Activated CD8-positive, alpha-beta T cell treated with anti-CD3 and anti-CD28 coated beads, Interleukin-2, amount 10 ng/mL, durations not matched to agents 7 days and 5 days (primary cell): ENCODE measurements around the gene IGF2BP2. TPM values are rescaled to one million over a fixed set of nuclear protein-coding genes. Genes with fewer than 3 reads are reported as not detected.

Experiments
- ATAC-seq: fragments of 150-1000 bp; cut with Tn5 transposase; one replicate; pipeline ENCODE4 v1.10.0; 2021; ENCODE audit warnings: moderate library complexity
- CTCF ChIA-PET: fragments of 350-600 bp; sonication (Branson Sonifier 250); formaldehyde crosslinking; loops from one replicate; lab custom pipeline; 2021; ENCODE audit warnings: antibody characterized with exemption; lab: Charles Lee
- POLR2A ChIA-PET: fragments of 350-600 bp; sonication (Branson Sonifier 250); formaldehyde crosslinking; loops from one replicate; lab custom pipeline; 2021; ENCODE audit warnings: antibody characterized with exemption; lab: Charles Lee
- DNase-seq: peaks from one replicate; pipeline ENCODE4 v3.0.0-alpha.2; 2020
- H3K27ac Mint-ChIP-seq: one replicate; pipeline ENCODE4 v1.8.0; 2021; ENCODE audit warnings: mild to moderate bottlenecking, mixed read lengths
- H3K27me3 Mint-ChIP-seq: one replicate; pipeline ENCODE4 v1.8.0; 2021; ENCODE audit warnings: low read depth, mixed read lengths
- H3K36me3 Mint-ChIP-seq: one replicate; pipeline ENCODE4 v1.8.0; 2021; ENCODE audit warnings: low read depth, mixed read lengths
- H3K4me1 Mint-ChIP-seq: one replicate; pipeline ENCODE4 v1.8.0; 2021; ENCODE audit warnings: low read depth, mixed read lengths
- H3K4me3 Mint-ChIP-seq: one replicate; pipeline ENCODE4 v1.8.0; 2021; ENCODE audit warnings: mild to moderate bottlenecking, mixed read lengths
- H3K9me3 Mint-ChIP-seq: one replicate; pipeline ENCODE4 v1.8.0; 2022; ENCODE audit warnings: mixed read lengths; ENCODE audit not compliant: insufficient read depth
- total RNA-seq, 2 experiments: library from RNA; stranded (reverse); gene quantifications; one replicate each; pipeline ENCODE4 v1.2.3, GENCODE V29; 2021

The IGF2BP2 gene
- total RNA-seq, 2 experiments from 2014 or later: 0.21 to 0.32 TPM

DNA sequence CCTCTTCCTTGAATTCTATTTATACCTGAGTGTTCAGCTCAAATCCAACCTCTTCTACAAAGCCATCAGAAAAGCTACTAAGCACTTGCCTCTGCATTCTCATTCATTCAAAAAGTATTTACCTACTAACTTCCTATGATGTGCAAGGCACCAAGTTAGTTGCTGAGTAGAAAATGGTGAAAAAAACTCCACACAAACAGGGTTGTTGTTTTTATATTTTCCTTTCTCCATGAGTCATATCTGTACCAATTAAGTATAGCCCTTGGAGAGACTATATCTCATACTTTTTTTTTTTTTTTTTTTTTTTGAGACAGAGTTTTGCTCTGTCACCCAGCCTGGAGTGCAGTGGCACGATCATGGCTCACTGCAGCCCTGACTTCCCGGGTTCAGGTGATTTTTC lies 67.7 kb downstream of the IGF2BP2 start:
- Mint-ChIP-seq H3K27me3 (peaks cover 31% of the 10 kb centered on the region), H3K4me1 (no peaks in the 10 kb centered on the region), H3K9me3 (no peaks in the 10 kb centered on the region), H3K27ac (no peak overlapping the region), H3K36me3 (no peaks in the 10 kb centered on the region), H3K4me3 (no peak overlapping the region)
- POLR2A ChIA-PET: no interaction called here
- DNase-seq (no peak), ATAC-seq (no peak)
- CTCF ChIA-PET: interaction anchor here (1.9 kb wide), 1 partner anchor 11 kb away, joined by 10 read pairs; no protein-coding TSS in a partner anchor

DNA sequence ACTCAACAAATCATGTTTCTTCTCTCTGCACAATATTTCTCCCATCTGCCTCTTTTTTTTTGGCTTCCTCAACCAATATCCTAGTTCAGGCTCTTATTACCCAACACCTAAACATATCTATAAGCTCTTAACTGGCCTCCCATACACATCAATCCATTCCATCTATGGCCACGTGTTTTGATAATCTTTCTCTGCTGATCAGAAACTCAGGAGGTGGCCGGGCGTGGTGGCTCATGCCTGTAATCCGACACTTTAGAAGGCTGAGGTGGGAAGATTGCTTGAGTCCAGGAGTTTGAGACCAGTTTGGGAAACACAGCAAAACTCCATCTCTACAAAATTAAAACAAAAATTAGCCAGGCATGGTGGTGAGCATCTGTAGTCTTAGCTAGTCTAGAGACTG lies 68.4 kb downstream of the IGF2BP2 start:
- Mint-ChIP-seq H3K4me1 (no peaks in the 10 kb centered on the region), H3K36me3 (no peaks in the 10 kb centered on the region), H3K4me3 (no peak overlapping the region), H3K9me3 (no peaks in the 10 kb centered on the region), H3K27ac (no peak overlapping the region), H3K27me3 (peaks cover 26% of the 10 kb centered on the region)
- DNase-seq: no peak
- no peak for ATAC-seq
- ChIA-PET POLR2A (no interaction called here), CTCF (interaction anchor here (1.9 kb wide), 1 partner anchor 12 kb away, joined by 10 read pairs; no protein-coding TSS in a partner anchor)

DNA sequence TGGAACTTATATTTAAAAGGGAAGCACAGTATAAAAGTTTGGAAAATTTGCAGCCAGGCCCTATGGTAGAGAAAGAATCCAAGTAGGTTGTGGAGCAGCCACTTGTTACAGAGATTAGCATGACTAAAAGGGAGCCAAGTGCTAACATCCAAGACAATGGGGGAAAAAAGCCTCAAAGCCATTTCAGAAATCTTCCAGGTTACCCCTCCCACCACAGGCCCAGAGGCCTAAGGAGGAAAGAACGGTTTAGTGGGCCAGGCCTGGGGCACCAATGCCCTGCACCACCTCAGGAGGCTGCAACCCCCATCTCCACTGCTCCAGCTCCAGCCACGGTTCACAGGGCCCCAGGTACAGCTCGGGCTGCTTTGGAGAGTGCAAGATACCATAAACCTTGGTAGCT lies 69.9 kb downstream of the IGF2BP2 start:
- Mint-ChIP-seq H3K36me3 (no peaks in the 10 kb centered on the region), H3K27me3 (peaks cover 13% of the 10 kb centered on the region), H3K4me3 (no peak overlapping the region), H3K9me3 (no peaks in the 10 kb centered on the region), H3K27ac (no peak overlapping the region), H3K4me1 (no peaks in the 10 kb centered on the region)
- ATAC-seq (no peak), DNase-seq (no peak)
- POLR2A ChIA-PET: no interaction called here
- CTCF ChIA-PET: interaction anchor here (1.1 kb wide), 1 partner anchor 13 kb away, joined by 3 read pairs; no protein-coding TSS in a partner anchor

DNA sequence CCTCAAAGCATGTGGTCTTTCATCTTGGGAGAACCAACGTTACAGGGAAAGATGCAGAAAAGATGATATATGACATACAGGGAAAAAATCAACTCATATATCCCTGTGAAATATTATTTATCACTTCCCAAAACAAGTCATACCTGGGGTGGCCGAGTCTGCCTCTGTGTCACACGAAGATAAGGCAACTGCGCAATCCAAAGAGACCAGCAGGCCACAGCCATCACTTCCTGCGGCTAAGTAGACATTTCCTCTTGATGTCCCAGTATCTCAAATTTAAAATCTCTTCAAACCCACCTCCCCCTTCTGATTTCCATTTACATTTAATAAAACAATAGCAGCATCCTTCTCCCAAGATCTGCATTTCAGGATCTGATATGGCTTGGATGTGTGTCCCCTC lies 71.5 kb downstream of the IGF2BP2 start:
- no peaks in the 10 kb centered on the region for H3K4me1 Mint-ChIP-seq
- ChIA-PET POLR2A (no interaction called here), CTCF (interaction anchor here (1.2 kb wide), 1 partner anchor 15 kb away, joined by 3 read pairs; no protein-coding TSS in a partner anchor)
- DNase-seq: no peak
- H3K27me3 Mint-ChIP-seq: peaks cover 10% of the 10 kb centered on the region
- H3K4me3 Mint-ChIP-seq: no peak overlapping the region
- no peak overlapping the region for H3K27ac Mint-ChIP-seq
- no peak for ATAC-seq
- H3K9me3 Mint-ChIP-seq: no peaks in the 10 kb centered on the region
- H3K36me3 Mint-ChIP-seq: no peaks in the 10 kb centered on the region

DNA sequence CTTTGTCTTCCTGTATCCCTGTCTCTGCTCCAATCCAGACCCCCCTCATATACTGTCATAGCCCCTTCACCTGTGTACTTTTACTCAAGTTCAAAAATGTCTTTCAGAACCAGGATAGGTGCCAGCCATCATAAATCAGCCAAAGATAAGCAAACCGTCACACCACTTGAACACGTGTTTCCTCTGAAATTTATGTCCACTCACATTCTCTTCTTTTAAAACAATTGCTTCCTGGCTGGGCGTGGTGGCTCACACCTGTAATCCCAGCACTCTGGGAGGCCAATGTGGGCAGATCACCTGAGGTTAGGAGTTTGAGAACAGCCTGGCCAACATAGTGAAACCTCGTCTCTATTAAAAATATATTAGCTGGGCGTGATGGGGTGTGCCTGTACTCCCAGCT lies 74.1 kb downstream of the IGF2BP2 start:
- ATAC-seq: no peak
- CTCF ChIA-PET: no interaction called here
- no peak overlapping the region for H3K4me3 Mint-ChIP-seq

DNA sequence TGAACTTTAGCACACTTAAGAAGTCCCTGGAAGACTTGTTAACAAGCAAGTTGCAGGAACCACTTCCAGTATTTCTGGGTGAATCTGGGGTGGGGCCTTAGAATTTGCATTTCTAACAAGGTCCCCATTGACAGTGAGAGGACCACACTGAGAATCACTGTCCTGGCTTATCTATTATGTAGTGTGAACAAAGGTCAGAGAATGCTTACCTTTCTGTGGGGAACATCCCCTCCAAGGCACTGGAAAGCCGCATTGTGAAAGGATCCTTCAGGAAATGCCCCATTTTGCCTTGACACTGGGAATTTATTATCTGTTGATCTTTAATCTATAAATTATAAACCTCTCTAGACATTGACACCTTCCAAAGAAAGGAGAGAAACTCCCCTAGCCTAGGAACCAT lies 74.8 kb downstream of the IGF2BP2 start:
- ATAC-seq (no peak), DNase-seq (no peak)
- Mint-ChIP-seq H3K4me3 (no peak overlapping the region), H3K4me1 (peaks cover 3% of the 10 kb centered on the region), H3K27me3 (peaks cover 4% of the 10 kb centered on the region), H3K36me3 (no peaks in the 10 kb centered on the region), H3K9me3 (no peaks in the 10 kb centered on the region), H3K27ac (no peak overlapping the region)
- CTCF ChIA-PET: interaction anchor here (1.3 kb wide), 1 partner anchor 18 kb away, joined by 8 read pairs; no protein-coding TSS in a partner anchor
- POLR2A ChIA-PET: no interaction called here

More for the DNA sequence above, 74.1 kb downstream of the IGF2BP2 start:
- Mint-ChIP-seq H3K27me3 (peaks cover 4% of the 10 kb centered on the region), H3K9me3 (no peaks in the 10 kb centered on the region), H3K27ac (no peak overlapping the region), H3K36me3 (no peaks in the 10 kb centered on the region), H3K4me1 (no peaks in the 10 kb centered on the region)
- no peak for DNase-seq
- POLR2A ChIA-PET: no interaction called here

DNA sequence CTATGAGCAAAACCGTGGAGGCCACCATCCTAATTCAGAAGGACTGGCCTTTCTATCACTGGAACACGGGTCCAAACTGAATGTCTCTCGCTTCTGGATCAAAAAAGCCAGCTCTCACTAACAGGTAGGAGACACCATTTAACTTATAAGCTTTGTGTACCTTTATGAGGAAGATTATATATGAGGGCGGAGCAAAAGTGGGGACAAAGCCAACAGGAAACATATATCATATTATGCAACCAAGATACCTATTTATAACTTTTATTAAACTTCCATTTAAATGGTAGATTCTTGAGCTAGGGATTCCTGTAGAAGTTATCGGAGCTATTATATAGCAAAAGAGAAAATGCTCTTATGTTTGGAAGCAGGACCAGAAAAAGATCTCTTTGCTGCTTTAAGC lies 78.4 kb downstream of the IGF2BP2 start:
- no peak overlapping the region for H3K27ac Mint-ChIP-seq
- H3K4me1 Mint-ChIP-seq: peaks cover 3% of the 10 kb centered on the region
- H3K27me3 Mint-ChIP-seq: peaks cover 4% of the 10 kb centered on the region
- no peaks in the 10 kb centered on the region for H3K9me3 Mint-ChIP-seq
- no peak overlapping the region for H3K4me3 Mint-ChIP-seq
- POLR2A ChIA-PET: no interaction called here
- no peak for ATAC-seq
- DNase-seq: no peak
- CTCF ChIA-PET: interaction anchor here (1.7 to 4.0 kb wide), 3 partner anchors 12 to 86 kb away, joined by 5 to 29 read pairs (median 9); no protein-coding TSS in a partner anchor
- H3K36me3 Mint-ChIP-seq: no peaks in the 10 kb centered on the region

DNA sequence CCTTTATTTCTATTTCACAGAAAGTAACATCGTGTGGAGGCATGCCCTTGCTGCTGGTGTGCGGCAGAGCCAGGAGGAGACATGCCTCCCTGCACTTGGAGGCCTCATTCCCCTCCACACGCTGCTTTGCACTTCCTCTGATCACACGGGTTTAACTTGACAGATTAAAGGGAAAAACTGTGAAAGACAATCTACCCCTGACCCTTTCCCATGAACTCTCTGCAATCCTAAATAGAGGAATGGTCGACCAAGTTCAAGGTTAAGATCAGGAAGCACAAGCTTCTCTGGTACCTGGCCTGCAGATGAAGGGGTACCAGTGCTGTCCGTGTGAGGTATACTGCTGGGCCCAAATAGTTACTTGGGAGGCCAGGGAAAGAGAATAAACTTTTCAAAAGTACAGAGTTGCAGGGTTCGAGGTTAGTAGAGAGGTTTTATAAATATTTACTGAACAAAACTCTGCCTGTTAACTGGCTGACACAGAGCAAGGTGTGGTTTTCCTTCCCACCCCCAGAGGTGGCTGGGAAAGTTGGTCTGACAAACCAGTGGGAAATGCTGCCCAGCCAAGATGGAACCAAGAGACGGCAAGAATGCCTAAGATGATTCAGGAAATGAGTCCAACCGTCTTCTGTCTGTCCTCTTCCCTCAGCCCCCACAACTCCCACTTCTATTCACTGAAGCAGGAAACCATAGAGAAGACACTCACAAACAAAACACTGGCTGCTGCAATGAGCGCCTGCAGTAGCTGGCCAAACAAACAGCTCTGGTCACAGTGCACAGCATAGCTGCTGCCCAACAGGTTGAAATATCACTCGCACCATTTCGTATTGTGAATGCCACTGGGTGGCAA lies 79.6 kb downstream of the IGF2BP2 start:
- ATAC-seq: no peak
- H3K9me3 Mint-ChIP-seq: no peaks in the 10 kb centered on the region
- H3K27ac Mint-ChIP-seq: no peak overlapping the region
- H3K4me3 Mint-ChIP-seq: no peak overlapping the region
- CTCF ChIA-PET: interaction anchor here (1.7 to 4.0 kb wide), 3 partner anchors 11 to 85 kb away, joined by 5 to 29 read pairs (median 9); no protein-coding TSS in a partner anchor
- H3K4me1 Mint-ChIP-seq: peaks cover 3% of the 10 kb centered on the region
- H3K36me3 Mint-ChIP-seq: no peaks in the 10 kb centered on the region
- POLR2A ChIA-PET: interaction anchor here (0.6 kb wide), 1 partner anchor 980 kb away, joined by 3 read pairs; no protein-coding TSS in a partner anchor
- no peak for DNase-seq
- H3K27me3 Mint-ChIP-seq: peaks cover 5% of the 10 kb centered on the region

DNA sequence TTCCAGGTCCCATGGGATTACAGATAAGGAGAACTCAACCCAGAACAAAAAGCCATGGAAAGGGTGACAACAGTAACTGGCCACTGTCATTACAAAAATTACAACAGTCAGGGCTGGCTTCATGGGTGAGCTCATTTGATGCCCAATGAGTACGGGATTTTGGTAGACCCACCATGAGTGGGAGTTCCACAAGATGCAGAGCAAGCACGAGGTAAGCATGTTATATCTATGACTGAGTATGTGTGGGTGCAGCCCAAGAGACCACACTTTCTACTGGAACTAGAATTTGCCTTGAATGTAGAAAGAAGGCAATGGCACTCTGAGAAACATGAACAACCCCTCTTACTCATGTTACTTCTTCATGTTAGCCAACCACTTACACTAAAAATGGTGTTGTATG lies 83.3 kb downstream of the IGF2BP2 start:
- Mint-ChIP-seq H3K36me3 (no peaks in the 10 kb centered on the region), H3K4me3 (no peak overlapping the region), H3K4me1 (peaks cover 3% of the 10 kb centered on the region), H3K9me3 (no peaks in the 10 kb centered on the region), H3K27me3 (peaks cover 10% of the 10 kb centered on the region), H3K27ac (no peak overlapping the region)
- DNase-seq: no peak
- POLR2A ChIA-PET: no interaction called here
- ATAC-seq: no peak
- CTCF ChIA-PET: no interaction called here

DNA sequence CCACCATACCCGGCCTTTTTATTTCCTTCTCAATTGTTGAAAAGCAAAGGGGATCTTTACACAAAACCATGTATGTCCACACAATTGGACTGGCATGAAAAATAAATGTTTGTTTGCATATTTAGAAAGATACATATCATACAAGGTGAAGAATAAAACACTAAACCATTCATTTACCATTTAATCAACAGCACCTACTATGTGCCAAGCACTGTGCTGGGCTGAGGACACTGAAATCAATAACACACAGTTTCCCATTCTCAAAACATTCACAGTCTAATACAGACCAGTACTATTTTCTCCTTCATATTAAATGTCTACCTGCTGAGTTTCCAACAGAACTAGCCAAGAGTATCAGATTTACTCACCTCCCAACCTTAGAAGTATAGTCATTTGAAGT lies 84.7 kb downstream of the IGF2BP2 start:
- Mint-ChIP-seq H3K9me3 (no peaks in the 10 kb centered on the region), H3K4me3 (no peak overlapping the region), H3K27me3 (peaks cover 10% of the 10 kb centered on the region), H3K36me3 (no peaks in the 10 kb centered on the region), H3K27ac (no peak overlapping the region), H3K4me1 (no peaks in the 10 kb centered on the region)
- ATAC-seq (no peak), DNase-seq (no peak)
- ChIA-PET CTCF (no interaction called here), POLR2A (no interaction called here)

DNA sequence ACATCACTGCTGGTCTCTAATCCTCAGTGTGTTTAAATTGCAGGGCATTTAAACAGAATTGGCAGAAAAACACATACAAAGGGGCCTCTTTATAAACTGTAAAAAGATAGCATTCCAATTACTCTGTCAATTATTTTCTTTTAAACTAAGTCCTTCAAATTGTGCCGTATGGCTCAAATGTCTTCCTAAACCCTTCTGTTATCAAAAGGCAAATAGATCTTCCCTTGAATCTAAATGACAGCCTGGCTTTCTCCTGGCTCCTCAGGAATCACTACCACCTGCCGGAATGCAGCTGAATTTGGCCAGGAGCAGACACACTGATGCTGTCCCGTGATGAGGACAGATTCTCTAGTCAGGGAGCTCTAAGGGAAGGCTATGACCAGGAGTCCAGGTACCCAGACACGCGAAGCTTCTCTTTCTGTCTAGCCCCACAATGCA lies 85.6 kb downstream of the IGF2BP2 start:
- Mint-ChIP-seq H3K9me3 (no peaks in the 10 kb centered on the region), H3K27ac (no peak overlapping the region), H3K4me3 (no peak overlapping the region), H3K27me3 (peaks cover 10% of the 10 kb centered on the region), H3K36me3 (no peaks in the 10 kb centered on the region), H3K4me1 (no peaks in the 10 kb centered on the region)
- no peak for ATAC-seq
- no peak for DNase-seq
- POLR2A ChIA-PET: no interaction called here
- CTCF ChIA-PET: no interaction called here
